AML-193 (cell line): Measurements from ENCODE around the gene MIDN.
"Not testable (repeated sequence)": the region's sequence is repeated elsewhere in the genome, so short reads cannot be mapped to it uniquely, and the experiment has no call there.

Experiments used
- DNase-seq, 2 experiments: peaks; one replicate each; lab custom pipeline; 2025; lab: John Stamatoyannopoulos, UW

MIDN gene

GRCh38 chr19:1295169-1296012, 47.0 kb downstream of the MIDN start:
- DNase-seq = no peak

GRCh38 chr19:1296078-1296477, 47.7 kb downstream of the MIDN start:
- DNase-seq = no peak

- no peak for DNase-seq
Measured at GRCh38 chr19:1296575-1297271, 48.3 kb downstream of the MIDN start.

- DNase-seq = no peak
Measured at GRCh38 chr19:1298235-1298634, 49.9 kb downstream of the MIDN start.

GRCh38 chr19:1299801-1300200, 51.4 kb downstream of the MIDN start:
- DNase-seq = no peak

GRCh38 chr19:1300744-1301490, 52.5 kb downstream of the MIDN start:
- DNase-seq = no peak

GRCh38 chr19:1302533-1303239, 54.3 kb downstream of the MIDN start:
- no peak for DNase-seq

- DNase-seq = no peak
Measured at GRCh38 chr19:1304197-1304924, 56.0 kb downstream of the MIDN start.

GRCh38 chr19:1305354-1305753, 57.0 kb downstream of the MIDN start:
- DNase-seq = not testable (repeated sequence)

GRCh38 chr19:1307320-1307719, 58.9 kb downstream of the MIDN start:
- DNase-seq = no peak

- no peak for DNase-seq
Measured at GRCh38 chr19:1307755-1308303, 59.4 kb downstream of the MIDN start.

- DNase-seq = no peak
Measured at GRCh38 chr19:1308718-1309117, 60.3 kb downstream of the MIDN start.
